Activated CD8-positive, alpha-beta T cell treated with anti-CD3 and anti-CD28 coated beads for 36 hours (primary cell): ENCODE results near the gene NANP. TPM values are rescaled to one million over a fixed set of nuclear protein-coding genes. Genes with fewer than 3 reads are reported as not detected.

ENCODE experiments used
- ATAC-seq: fragments of 200-7000 bp; cut with Tn5 transposase; one replicate; pipeline ENCODE4 v1.10.0; 2021; ENCODE audit warnings: mild to moderate bottlenecking, moderate library complexity
- CTCF ChIA-PET: fragments of 350-600 bp; sonication (Branson Sonifier 250); formaldehyde crosslinking; loops from one replicate; lab custom pipeline; 2021; ENCODE audit warnings: antibody characterized with exemption; lab: Charles Lee
- POLR2A ChIA-PET: fragments of 350-600 bp; sonication (Branson Sonifier 250); formaldehyde crosslinking; loops from one replicate; lab custom pipeline; 2021; ENCODE audit warnings: antibody characterized with exemption; lab: Charles Lee
- DNase-seq: peaks from one replicate; pipeline ENCODE4 v3.0.0-alpha.2; 2020
- H3K27ac Mint-ChIP-seq: one replicate; pipeline ENCODE4 v1.8.0; 2021; ENCODE audit warnings: mild to moderate bottlenecking, mixed read lengths
- H3K27me3 Mint-ChIP-seq: one replicate; pipeline ENCODE4 v1.8.0; 2021; ENCODE audit warnings: mixed read lengths
- H3K36me3 Mint-ChIP-seq: one replicate; pipeline ENCODE4 v1.8.0; 2021; ENCODE audit warnings: low read depth, mixed read lengths
- H3K4me1 Mint-ChIP-seq: one replicate; pipeline ENCODE4 v1.8.0; 2021; ENCODE audit warnings: low read depth, mixed read lengths
- H3K4me3 Mint-ChIP-seq: one replicate; pipeline ENCODE4 v1.8.0; 2021; ENCODE audit warnings: mild to moderate bottlenecking, moderate library complexity, mixed read lengths
- H3K9me3 Mint-ChIP-seq: one replicate; pipeline ENCODE4 v1.8.0; 2021; ENCODE audit warnings: mixed read lengths
- intact Hi-C: fragments of 100-400 bp; cut with micrococcal nuclease; formaldehyde crosslinking; loops from one replicate; pipeline ENCODE4 v1.10.0; 2022
- total RNA-seq, 2 experiments: library from RNA; stranded (reverse); gene quantifications; one replicate each; pipeline ENCODE4 v1.2.3, GENCODE V29; 2021
- TF ChIP-seq, protein P1 (sequence below): fragments of 200-600 bp; IDR thresholded peaks from one replicate; pipeline ENCODE4 v1.8.0; 2022; ENCODE audit warnings: antibody characterized with exemption, mild to moderate bottlenecking

NANP gene
- total RNA-seq, 2 experiments from 2014 or later = 7.6 to 8.0 TPM

DNA sequence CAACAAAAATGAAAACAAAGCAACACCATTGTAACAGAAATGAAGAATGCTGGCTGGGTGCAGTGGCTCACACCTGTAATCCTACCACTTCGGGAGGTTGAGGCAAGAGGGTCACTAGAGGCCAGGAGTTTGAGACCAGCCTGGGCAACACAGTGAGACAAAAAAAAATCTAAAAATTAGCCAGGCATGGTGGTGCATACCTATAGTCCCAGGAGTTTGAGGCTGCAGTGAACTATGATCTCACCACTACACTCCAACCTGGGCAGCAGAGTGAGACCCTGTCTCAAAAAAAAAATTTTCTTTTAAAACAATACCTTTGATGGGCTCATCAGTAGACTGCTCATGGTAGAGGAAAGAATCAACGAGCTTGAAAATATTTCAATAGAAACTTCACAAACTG lies 57.0 kb downstream of the NANP start:
- Mint-ChIP-seq H3K4me1 (peaks cover 11% of the 10 kb centered on the region), H3K4me3 (no peak overlapping the region), H3K9me3 (no peaks in the 10 kb centered on the region), H3K27ac (peak overlapping the region; percentile 11), H3K27me3 (no peaks in the 10 kb centered on the region), H3K36me3 (peaks cover 3% of the 10 kb centered on the region)
- intact Hi-C loops = no loop called here
- POLR2A ChIA-PET = no interaction called here
- CTCF ChIA-PET = no interaction called here
- no peak for ATAC-seq
- no peak for DNase-seq
- TF ChIP-seq, protein P1, sequence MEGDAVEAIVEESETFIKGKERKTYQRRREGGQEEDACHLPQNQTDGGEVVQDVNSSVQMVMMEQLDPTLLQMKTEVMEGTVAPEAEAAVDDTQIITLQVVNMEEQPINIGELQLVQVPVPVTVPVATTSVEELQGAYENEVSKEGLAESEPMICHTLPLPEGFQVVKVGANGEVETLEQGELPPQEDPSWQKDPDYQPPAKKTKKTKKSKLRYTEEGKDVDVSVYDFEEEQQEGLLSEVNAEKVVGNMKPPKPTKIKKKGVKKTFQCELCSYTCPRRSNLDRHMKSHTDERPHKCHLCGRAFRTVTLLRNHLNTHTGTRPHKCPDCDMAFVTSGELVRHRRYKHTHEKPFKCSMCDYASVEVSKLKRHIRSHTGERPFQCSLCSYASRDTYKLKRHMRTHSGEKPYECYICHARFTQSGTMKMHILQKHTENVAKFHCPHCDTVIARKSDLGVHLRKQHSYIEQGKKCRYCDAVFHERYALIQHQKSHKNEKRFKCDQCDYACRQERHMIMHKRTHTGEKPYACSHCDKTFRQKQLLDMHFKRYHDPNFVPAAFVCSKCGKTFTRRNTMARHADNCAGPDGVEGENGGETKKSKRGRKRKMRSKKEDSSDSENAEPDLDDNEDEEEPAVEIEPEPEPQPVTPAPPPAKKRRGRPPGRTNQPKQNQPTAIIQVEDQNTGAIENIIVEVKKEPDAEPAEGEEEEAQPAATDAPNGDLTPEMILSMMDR = no peak

DNA sequence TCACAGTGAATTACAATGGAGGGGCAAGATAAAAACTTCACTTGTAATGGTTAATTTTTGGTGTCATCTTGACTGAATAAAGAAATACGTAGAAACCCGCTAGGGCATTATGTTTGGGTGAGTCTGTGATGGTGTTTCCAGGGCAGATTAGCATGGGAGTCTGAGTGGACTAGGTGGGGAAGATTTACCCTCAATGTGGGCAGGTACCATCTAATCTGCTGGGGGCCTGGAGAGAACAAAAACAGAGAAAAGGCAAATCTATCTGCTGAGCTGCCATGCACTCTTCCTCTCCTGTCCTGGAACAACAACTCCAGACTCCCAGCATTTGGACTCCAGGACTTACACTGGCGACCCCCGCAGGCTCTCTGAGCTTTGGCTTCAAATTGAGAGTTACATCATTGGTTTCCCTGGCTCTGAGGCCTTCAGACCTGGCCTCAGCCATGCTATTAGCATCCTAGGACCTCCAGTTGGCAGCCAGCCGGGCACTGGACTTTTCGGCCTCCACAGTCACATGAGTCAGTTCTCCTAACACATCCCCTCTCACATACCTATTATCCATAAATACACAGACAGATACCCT lies 58.1 kb downstream of the NANP start:
- H3K9me3 Mint-ChIP-seq = no peaks in the 10 kb centered on the region
- peaks cover 11% of the 10 kb centered on the region for H3K4me1 Mint-ChIP-seq
- no peak for ATAC-seq
- ChIA-PET CTCF (no interaction called here), POLR2A (no interaction called here)
- no peak overlapping the region for H3K27ac Mint-ChIP-seq
- intact Hi-C loops = no loop called here
- TF ChIP-seq, protein P1 = no peak
- no peak for DNase-seq
- H3K4me3 Mint-ChIP-seq = no peak overlapping the region
- H3K36me3 Mint-ChIP-seq = peaks cover 3% of the 10 kb centered on the region
- H3K27me3 Mint-ChIP-seq = no peaks in the 10 kb centered on the region

DNA sequence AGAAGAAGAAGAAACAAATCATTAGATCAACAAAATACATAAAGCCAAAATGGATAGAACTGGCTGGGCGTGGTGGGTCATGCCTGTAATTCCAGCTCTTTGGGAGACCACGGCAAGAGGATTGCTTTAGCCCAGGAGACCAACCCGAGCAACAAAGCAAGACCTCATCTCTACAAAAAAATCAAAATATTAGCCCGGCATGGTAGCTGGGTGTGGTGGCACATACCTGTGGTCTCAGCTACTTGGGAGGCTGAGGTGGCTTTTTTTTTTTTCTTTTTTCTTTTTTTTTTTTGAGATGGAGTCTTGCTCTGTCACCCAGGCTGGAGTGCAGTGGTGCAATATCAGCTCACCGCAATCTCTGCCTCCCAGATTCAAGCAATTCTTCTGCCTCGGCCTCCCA lies 59.9 kb downstream of the NANP start:
- POLR2A ChIA-PET = no interaction called here
- intact Hi-C loops = no loop called here
- H3K27me3 Mint-ChIP-seq = no peaks in the 10 kb centered on the region
- ATAC-seq (no peak), DNase-seq (no peak)
- no peaks in the 10 kb centered on the region for H3K9me3 Mint-ChIP-seq
- H3K4me1 Mint-ChIP-seq = peaks cover 11% of the 10 kb centered on the region
- H3K36me3 Mint-ChIP-seq = peaks cover 3% of the 10 kb centered on the region
- H3K4me3 Mint-ChIP-seq = no peak overlapping the region
- CTCF ChIA-PET = interaction anchor here (1.1 kb wide), 1 partner anchor 94 kb away, joined by 3 read pairs; no protein-coding TSS in a partner anchor
- no peak overlapping the region for H3K27ac Mint-ChIP-seq
- TF ChIP-seq, protein P1 = no peak

DNA sequence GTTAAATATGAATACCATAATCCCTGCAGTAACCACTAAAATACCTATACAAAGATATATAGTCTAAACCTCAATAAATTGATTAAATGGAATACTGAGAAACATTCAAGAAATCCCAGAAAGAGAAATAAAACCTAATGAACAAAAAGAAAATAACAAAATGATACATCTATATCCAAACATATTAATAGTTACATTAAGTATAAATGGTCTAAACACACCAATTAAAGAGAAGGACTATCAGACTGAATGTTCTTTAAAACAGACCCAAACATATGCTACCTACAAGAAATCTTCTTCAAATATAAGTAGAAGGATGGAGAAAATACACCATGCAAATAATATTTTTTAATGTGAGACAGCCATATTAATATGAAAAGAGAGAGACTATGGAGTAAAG lies 60.5 kb downstream of the NANP start:
- intact Hi-C loops = no loop called here
- ChIA-PET POLR2A (no interaction called here), CTCF (interaction anchor here (1.1 kb wide), 1 partner anchor 94 kb away, joined by 3 read pairs; no protein-coding TSS in a partner anchor)
- Mint-ChIP-seq H3K36me3 (peaks cover 3% of the 10 kb centered on the region), H3K4me1 (peaks cover 11% of the 10 kb centered on the region), H3K27me3 (no peaks in the 10 kb centered on the region), H3K9me3 (no peaks in the 10 kb centered on the region), H3K4me3 (no peak overlapping the region), H3K27ac (no peak overlapping the region)
- TF ChIP-seq, protein P1 = no peak
- no peak for DNase-seq
- no peak for ATAC-seq

Other genes with a start within 250 kb of the NANP start
- gene ABHD12, start 233.2 kb downstream of the NANP start, total RNA-seq = 10 to 100 TPM; 16.0 to 17.0 TPM
- 10 to 100 TPM; 34.9 to 35.9 TPM for gene GINS1, start 216.3 kb downstream of the NANP start, total RNA-seq
- gene NINL, start 38.5 kb downstream of the NANP start, total RNA-seq = 1 to 10 TPM; 2.3 to 4.1 TPM
- 10 to 100 TPM; 15.0 to 16.6 TPM for gene ZNF337, start 72.8 kb upstream of the NANP start, total RNA-seq